IMR-90 (cell line): ENCODE results near the gene SLC35D3. TPM values are rescaled to one million over a fixed set of nuclear protein-coding genes. Genes with fewer than 3 reads are reported as not detected.

Experiments used
- ATAC-seq: fragments of 200-7000 bp; cut with Tn5 transposase; 2 replicates; pipeline ENCODE4 v1.9.1; 2020; ENCODE audit warnings: low read depth, mild to moderate bottlenecking, moderate library complexity
- BruUV-seq: library from RNA; stranded (reverse); fragments of 400-500 nt; replicated peaks from 2 replicates; lab custom pipeline; 2021; lab: Mats Ljungman, UMichigan
- CTCF ChIA-PET: fragments of 300-600 bp; formaldehyde crosslinking; extraction: SDS; loops from one replicate; lab custom pipeline; 2021; ENCODE audit warnings: antibody characterized with exemption; lab: Yijun Ruan, JAX
- POLR2A ChIA-PET: fragments of 300-600 bp; sonication (Branson Sonifier 250); formaldehyde crosslinking; loops from one replicate; lab custom pipeline; 2022; ENCODE audit warnings: antibody characterized with exemption; ENCODE audit not compliant: unreplicated experiment; lab: Charles Lee
- DNase-seq: peaks from one replicate; pipeline ENCODE4 v3.0.0; 2013
- H2AFZ ChIP-seq: replicated peaks from 2 replicates; pipeline ENCODE3; 2013; ENCODE audit warnings: low read length, mild to moderate bottlenecking; ENCODE audit not compliant: poor library complexity
- H2AK5ac ChIP-seq: 2 replicates; pipeline ENCODE4 v1.6.1; 2013; ENCODE audit warnings: low read depth, low read length, inconsistent platforms
- H2AK9ac ChIP-seq: replicated peaks from 2 replicates; pipeline ENCODE3; 2013; ENCODE audit warnings: mild to moderate bottlenecking, low read depth, low read length, moderate library complexity; ENCODE audit not compliant: poor library complexity
- H2BK120ac ChIP-seq: 2 replicates; pipeline ENCODE4 v1.6.1; 2013; ENCODE audit warnings: low read depth, low read length, inconsistent platforms
- H2BK15ac ChIP-seq: 3 replicates; pipeline ENCODE4 v1.6.1; 2013; ENCODE audit warnings: low read depth, low read length, inconsistent platforms
- H2BK20ac ChIP-seq: 2 replicates; pipeline ENCODE4 v1.6.1; 2013; ENCODE audit warnings: low read depth, mild to moderate bottlenecking, inconsistent platforms, low read length, moderate library complexity
- H2BK5ac ChIP-seq: 2 replicates; pipeline ENCODE4 v1.6.1; 2013; ENCODE audit warnings: mild to moderate bottlenecking, low read depth, low read length, inconsistent platforms; ENCODE audit not compliant: poor library complexity, severe bottlenecking
- H3K14ac ChIP-seq: replicated peaks from 2 replicates; pipeline ENCODE4 v1.6.1; 2013; ENCODE audit warnings: low read depth, low read length, inconsistent platforms
- H3K18ac ChIP-seq: 2 replicates; pipeline ENCODE4 v1.6.1; 2013; ENCODE audit warnings: low read depth, low read length, control low read depth
- H3K23ac ChIP-seq: 2 replicates; pipeline ENCODE4 v1.6.1; 2013; ENCODE audit warnings: low read depth, low read length, inconsistent platforms
- H3K27ac ChIP-seq: 2 replicates; pipeline ENCODE4 v1.5.1; 2013; ENCODE audit warnings: mild to moderate bottlenecking, control low read depth, low read length; ENCODE audit not compliant: insufficient read depth
- H3K27me3 ChIP-seq: 2 replicates; pipeline ENCODE4 v1.6.1; 2013; ENCODE audit warnings: low read length; ENCODE audit not compliant: control insufficient read depth, insufficient read depth
- H3K36me3 ChIP-seq: 2 replicates; pipeline ENCODE4 v1.6.1; 2013; ENCODE audit warnings: low read length, mixed read lengths; ENCODE audit not compliant: control insufficient read depth, insufficient read depth
- H3K4ac ChIP-seq: 2 replicates; pipeline ENCODE4 v1.6.1; 2013; ENCODE audit warnings: low read depth, low read length, inconsistent platforms
- H3K4me1 ChIP-seq: 2 replicates; pipeline ENCODE4 v1.6.1; 2013; ENCODE audit warnings: low read length, mixed read lengths; ENCODE audit not compliant: control insufficient read depth, insufficient read depth
- H3K4me2 ChIP-seq: 2 replicates; pipeline ENCODE4 v1.6.1; 2013; ENCODE audit warnings: low read depth, mild to moderate bottlenecking, control low read depth, low read length, moderate library complexity
- H3K4me3 ChIP-seq: 2 replicates; pipeline ENCODE4 v1.5.1; 2013; ENCODE audit warnings: low read depth, mild to moderate bottlenecking, control low read depth, low read length, moderate library complexity; ENCODE audit not compliant: insufficient read depth
- H3K56ac ChIP-seq: 2 replicates; pipeline ENCODE4 v1.6.1; 2013; ENCODE audit warnings: low read length, inconsistent platforms; ENCODE audit not compliant: insufficient read depth; ENCODE audit errors: extremely low read depth
- H3K79me1 ChIP-seq, 2 experiments: 2 replicates each; pipeline ENCODE4 v1.6.1; 2013; ENCODE audit warnings: low read length in 2 of 2, inconsistent platforms in 1 of 2, low read depth in 1 of 2
- H3K9ac ChIP-seq: 2 replicates; pipeline ENCODE4 v1.6.1; 2013; ENCODE audit warnings: low read depth, low read length, control low read depth
- H3K9me1 ChIP-seq: 2 replicates; pipeline ENCODE4 v1.6.1; 2013; ENCODE audit warnings: low read length, inconsistent platforms; ENCODE audit not compliant: insufficient read depth
- H3K9me3 ChIP-seq: 2 replicates; pipeline ENCODE4 v1.6.1; 2013; ENCODE audit warnings: low read length; ENCODE audit not compliant: control insufficient read depth, insufficient read depth
- H4K20me1 ChIP-seq: 2 replicates; pipeline ENCODE4 v1.6.1; 2013; ENCODE audit warnings: low read length, inconsistent platforms; ENCODE audit not compliant: insufficient read depth
- H4K5ac ChIP-seq: 2 replicates; pipeline ENCODE4 v1.6.1; 2013; ENCODE audit warnings: mild to moderate bottlenecking, low read depth, low read length, control low read depth
- H4K8ac ChIP-seq, 2 experiments: 2 replicates each; pipeline ENCODE4 v1.6.1; 2013; ENCODE audit warnings: low read depth in 2 of 2, low read length in 2 of 2, control low read depth in 1 of 2, inconsistent platforms in 1 of 2
- H4K91ac ChIP-seq: 2 replicates; pipeline ENCODE4 v1.6.1; 2013; ENCODE audit warnings: low read depth, low read length, inconsistent platforms; ENCODE audit not compliant: insufficient read depth
- BHLHE40 ChIP-seq: fragments of 150-350 bp; IDR thresholded peaks from 2 replicates; pipeline ENCODE4 v1.6.1; 2016; ENCODE audit warnings: mild to moderate bottlenecking, low read depth, low read length
- CEBPB ChIP-seq: IDR thresholded peaks from 2 replicates; pipeline ENCODE4 v1.6.1; 2012; ENCODE audit warnings: low read depth, low read length, improper control_type of control experiment
- CHD1 ChIP-seq: IDR thresholded peaks from 2 replicates; pipeline ENCODE4 v1.6.1; 2012; ENCODE audit warnings: low read depth, low read length, improper control_type of control experiment
- ELK1 ChIP-seq: fragments of 150-350 bp; IDR thresholded peaks from 2 replicates; pipeline ENCODE4 v1.6.1; 2016; ENCODE audit warnings: low read depth, mild to moderate bottlenecking, low read length, moderate library complexity, borderline replicate concordance
- FOS ChIP-seq: fragments of 150-350 bp; IDR thresholded peaks from 2 replicates; pipeline ENCODE4 v1.6.1; 2016; ENCODE audit warnings: low read depth, low read length
- MAFK ChIP-seq: IDR thresholded peaks from 2 replicates; pipeline ENCODE4 v1.6.1; 2012; ENCODE audit warnings: low read depth, low read length, improper control_type of control experiment
- MAZ ChIP-seq: IDR thresholded peaks from 2 replicates; pipeline ENCODE4 v1.6.1; 2012; ENCODE audit warnings: low read depth, mild to moderate bottlenecking, low read length, improper control_type of control experiment, moderate library complexity, borderline replicate concordance
- MXI1 ChIP-seq: IDR thresholded peaks from 2 replicates; pipeline ENCODE4 v1.6.1; 2012; ENCODE audit warnings: low read depth, mild to moderate bottlenecking, low read length, moderate library complexity, borderline replicate concordance
- NFE2L2 ChIP-seq: fragments of 150-350 bp; IDR thresholded peaks from 2 replicates; pipeline ENCODE4 v1.6.1; 2016; ENCODE audit warnings: low read depth, mild to moderate bottlenecking, low read length
- POLR2A ChIP-seq: IDR thresholded peaks from 2 replicates; pipeline ENCODE4 v1.6.1; 2012; ENCODE audit warnings: mild to moderate bottlenecking, low read depth, low read length
- RAD21 ChIP-seq: IDR thresholded peaks from 2 replicates; pipeline ENCODE4 v1.6.1; 2012; ENCODE audit warnings: low read length, improper control_type of control experiment
- RCOR1 ChIP-seq: IDR thresholded peaks from 2 replicates; pipeline ENCODE4 v1.6.1; 2012; ENCODE audit warnings: mild to moderate bottlenecking, low read length, improper control_type of control experiment; ENCODE audit not compliant: insufficient replicate concordance
- RFX5 ChIP-seq: IDR thresholded peaks from 2 replicates; pipeline ENCODE4 v1.8.0; 2012; ENCODE audit warnings: low read depth, mild to moderate bottlenecking, low read length, moderate library complexity
- SMC3 ChIP-seq: fragments of 150-350 bp; IDR thresholded peaks from 2 replicates; pipeline ENCODE4 v1.6.1; 2016; ENCODE audit warnings: low read depth, mild to moderate bottlenecking, antibody characterized with exemption, low read length, moderate library complexity
- USF2 ChIP-seq: fragments of 150-350 bp; IDR thresholded peaks from 2 replicates; pipeline ENCODE4 v1.6.1; 2017; ENCODE audit warnings: mild to moderate bottlenecking, antibody characterized with exemption, low read length, low read depth
- WGBS, 2 experiments: methylation state at CpG; one replicate each; pipeline versions ENCODE4 v1.1.5 to v1.1.7; 2013; ENCODE audit warnings: missing lambda C conversion rate in 2 of 2; ENCODE audit not compliant: insufficient read length in 1 of 2; ENCODE audit errors: extremely low coverage in 2 of 2; 5-methylcytosine and 5-hydroxymethylcytosine counted together
- dilution Hi-C: fragments of 300-500 bp; cut with HindIII; formaldehyde crosslinking; loops from one replicate; pipeline ENCODE4 v1.14.3; 2018; ENCODE audit warnings: low sequenced_read_pairs; ENCODE audit not compliant: unreplicated experiment
- in situ Hi-C: fragments of 300-500 bp; cut with MboI; formaldehyde crosslinking; loops from 3 replicates; pipeline ENCODE4 v1.14.3; 2019; ENCODE audit warnings: low sequenced_read_pairs, inconsistent platforms, mixed read lengths
- intact Hi-C: fragments of 100-400 bp; cut with micrococcal nuclease; formaldehyde crosslinking; loops from 2 replicates; pipeline ENCODE4 v1.10.0; 2022
- polyA plus RNA-seq, 3 experiments: library from polyadenylated mRNA; depleted of rRNA; stranded (reverse); fragments of >200 nt; gene quantifications; 2 replicates each; pipeline ENCODE4 v1.2.3, GENCODE V29; 2012; ENCODE audit warnings: low replicate concordance in 1 of 3
- total RNA-seq: library from RNA; depleted of rRNA; stranded (reverse); fragments of >200 nt; gene quantifications from 2 replicates; pipeline ENCODE4 v1.2.3, GENCODE V29; 2012
- TF ChIP-seq, protein P1 (sequence below): conservative IDR thresholded peaks from 2 replicates; pipeline ENCODE4 v1.5.1; 2012; ENCODE audit warnings: mild to moderate bottlenecking, low read depth, low read length, improper control_type of control experiment

The SLC35D3 gene
- total and polyA plus RNA-seq, 2 of the 4 experiments (the other 2 are of a cell fraction) = not detected

DNA sequence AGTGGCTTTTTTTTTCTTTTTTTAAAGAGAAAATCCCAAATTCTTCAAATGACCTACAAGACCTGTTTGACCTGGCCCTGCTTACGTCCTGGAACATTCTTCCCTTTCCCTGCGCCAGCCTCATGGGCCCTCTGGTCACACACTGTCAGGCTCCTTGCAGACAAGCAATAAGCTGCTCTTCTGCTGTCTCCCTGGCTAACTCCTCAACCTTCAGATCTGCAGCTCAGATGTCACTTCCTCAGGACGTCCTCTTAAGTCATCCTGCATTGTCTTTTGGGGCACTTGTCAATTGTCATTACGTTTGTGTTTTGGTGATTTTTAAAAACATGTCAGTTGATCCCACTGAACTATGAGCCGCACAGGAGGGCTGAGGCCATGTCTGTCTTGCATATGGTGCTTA, 28.9 kb upstream of the SLC35D3 start:
- H3K9me3 ChIP-seq = no peaks in the 10 kb centered on the region
- BruUV-seq = no TSS peak
- TF ChIP-seq RCOR1 = no peak
- no peak for TF ChIP-seq MAFK
- TF ChIP-seq USF2 = no peak
- no peak for TF ChIP-seq BHLHE40
- no peak for TF ChIP-seq SMC3
- no peak for TF ChIP-seq MXI1
- no peak for TF ChIP-seq NFE2L2
- no peak for TF ChIP-seq RFX5
- TF ChIP-seq CEBPB = no peak
- no peak for TF ChIP-seq POLR2A
- TF ChIP-seq MAZ = no peak
- no peak for TF ChIP-seq FOS
- TF ChIP-seq, protein P1, sequence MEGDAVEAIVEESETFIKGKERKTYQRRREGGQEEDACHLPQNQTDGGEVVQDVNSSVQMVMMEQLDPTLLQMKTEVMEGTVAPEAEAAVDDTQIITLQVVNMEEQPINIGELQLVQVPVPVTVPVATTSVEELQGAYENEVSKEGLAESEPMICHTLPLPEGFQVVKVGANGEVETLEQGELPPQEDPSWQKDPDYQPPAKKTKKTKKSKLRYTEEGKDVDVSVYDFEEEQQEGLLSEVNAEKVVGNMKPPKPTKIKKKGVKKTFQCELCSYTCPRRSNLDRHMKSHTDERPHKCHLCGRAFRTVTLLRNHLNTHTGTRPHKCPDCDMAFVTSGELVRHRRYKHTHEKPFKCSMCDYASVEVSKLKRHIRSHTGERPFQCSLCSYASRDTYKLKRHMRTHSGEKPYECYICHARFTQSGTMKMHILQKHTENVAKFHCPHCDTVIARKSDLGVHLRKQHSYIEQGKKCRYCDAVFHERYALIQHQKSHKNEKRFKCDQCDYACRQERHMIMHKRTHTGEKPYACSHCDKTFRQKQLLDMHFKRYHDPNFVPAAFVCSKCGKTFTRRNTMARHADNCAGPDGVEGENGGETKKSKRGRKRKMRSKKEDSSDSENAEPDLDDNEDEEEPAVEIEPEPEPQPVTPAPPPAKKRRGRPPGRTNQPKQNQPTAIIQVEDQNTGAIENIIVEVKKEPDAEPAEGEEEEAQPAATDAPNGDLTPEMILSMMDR = no peak
- no peak for TF ChIP-seq ELK1
- no peak for TF ChIP-seq CHD1
- TF ChIP-seq RAD21 = no peak
- intact Hi-C loops (no loop called here), in situ Hi-C loops (no loop called here), dilution Hi-C loops (no loop called here)
- no peaks in the 10 kb centered on the region for H3K79me1 ChIP-seq
- H2BK5ac ChIP-seq = no peak overlapping the region
- H3K4me2 ChIP-seq = no peak overlapping the region
- no peak overlapping the region for H4K5ac ChIP-seq
- no peak overlapping the region for H3K56ac ChIP-seq
- no peak overlapping the region for H2AK9ac ChIP-seq
- no peak overlapping the region for H3K23ac ChIP-seq
- peaks cover 6% of the 10 kb centered on the region; the same call in 1 of the 2 replicates for H3K9me1 ChIP-seq
- H3K4ac ChIP-seq = no peak overlapping the region
- no peak overlapping the region for H3K9ac ChIP-seq
- no peak overlapping the region for H2BK20ac ChIP-seq
- H3K27ac ChIP-seq = no peak overlapping the region
- no peaks in the 10 kb centered on the region for H3K36me3 ChIP-seq
- DNase-seq (no peak), ATAC-seq (no peak)
- H2AK5ac ChIP-seq = no peak overlapping the region
- no peak overlapping the region for H3K14ac ChIP-seq
- CTCF ChIA-PET = no interaction called here
- no peak overlapping the region for H3K4me3 ChIP-seq
- H2BK120ac ChIP-seq = no peak overlapping the region
- no peak overlapping the region for H2AFZ ChIP-seq
- no peak overlapping the region for H4K91ac ChIP-seq
- no peaks in the 10 kb centered on the region for H4K20me1 ChIP-seq
- POLR2A ChIA-PET = no interaction called here
- H3K4me1 ChIP-seq = peaks cover 4% of the 10 kb centered on the region
- H2BK15ac ChIP-seq = no peak overlapping the region
- H3K18ac ChIP-seq = no peak overlapping the region
- no peaks in the 10 kb centered on the region for H3K27me3 ChIP-seq
- H4K8ac ChIP-seq = no peak overlapping the region
- WGBS, 2 experiments = 100% methylated on average over 2 of the region's 5 CpGs; no CpG with 5 or more reads in 1 of the 2 experiments
